Measurements from ENCODE around the gene TSSC4.

TSSC4 gene

GRCh38 chr11:2387266-2387987, 13.1 kb upstream of the TSSC4 start:
- peak; percentile 69 for DNase-seq

GRCh38 chr11:2388431-2389376, 11.8 kb upstream of the TSSC4 start:
- no peak for DNase-seq

- DNase-seq, result no peak
Measured at GRCh38 chr11:2389377-2390026, 11.0 kb upstream of the TSSC4 start.

GRCh38 chr11:2390091-2390724, 10.3 kb upstream of the TSSC4 start:
- no peak for DNase-seq

- DNase-seq, result no peak
Measured at GRCh38 chr11:2390725-2391151, 9.8 kb upstream of the TSSC4 start.

- DNase-seq, result no peak
Measured at GRCh38 chr11:2391181-2391975, 9.2 kb upstream of the TSSC4 start.

GRCh38 chr11:2392241-2392959, 8.2 kb upstream of the TSSC4 start:
- DNase-seq, result no peak

- no peak for DNase-seq
Measured at GRCh38 chr11:2393111-2393868, 7.3 kb upstream of the TSSC4 start.

- no peak for DNase-seq
Measured at GRCh38 chr11:2393941-2394817, 6.4 kb upstream of the TSSC4 start.

GRCh38 chr11:2394818-2395105, 5.8 kb upstream of the TSSC4 start:
- no peak for DNase-seq

- no peak for DNase-seq
Measured at GRCh38 chr11:2395211-2395730, 5.3 kb upstream of the TSSC4 start.

GRCh38 chr11:2395856-2396255, 4.7 kb upstream of the TSSC4 start:
- DNase-seq, result no peak

GRCh38 chr11:2396471-2396870, 4.1 kb upstream of the TSSC4 start:
- no peak for DNase-seq

GRCh38 chr11:2397005-2397404, 3.5 kb upstream of the TSSC4 start:
- DNase-seq, result no peak

- no peak for DNase-seq
Measured at GRCh38 chr11:2398664-2399355, 1.7 kb upstream of the TSSC4 start.

GRCh38 chr11:2399488-2400068, 972 bp upstream of the TSSC4 start:
- DNase-seq, result no peak

GRCh38 chr11:2400762-2401435, 349 bp downstream of the TSSC4 start:
- no peak for DNase-seq

- no peak for DNase-seq
Measured at GRCh38 chr11:2401436-2401984, 960 bp downstream of the TSSC4 start.
